Gastroesophageal sphincter (tissue), 4 donors: Measurements from ENCODE around the gene ZSCAN21. TPM values are rescaled to one million over a fixed set of nuclear protein-coding genes. Genes with fewer than 3 reads are reported as not detected.
"Not testable (repeated sequence)": the region's sequence is repeated elsewhere in the genome, so short reads cannot be mapped to it uniquely, and the experiment has no call there.

Experiments
- ATAC-seq: fragments of 150-250 bp; one replicate; pipeline ENCODE4 v1.9.1; 2016; ENCODE audit warnings: mild to moderate bottlenecking, moderate library complexity
- H3K27ac ChIP-seq, 4 donors: fragments of 200-600 bp; sonication (generic) in 3 of 4; 1 replicate in 3 of 4; 2 replicates in 1 of 4; pipeline ENCODE4 v1.5.1; 2016 to 2019
- H3K27me3 ChIP-seq: fragments of 200-600 bp; sonication (generic); one replicate; pipeline ENCODE4 v1.5.1; 2019
- H3K36me3 ChIP-seq, 2 donors: fragments of 200-600 bp; sonication (generic); one replicate each; pipeline ENCODE4 v1.5.1; 2019; ENCODE audit warnings: control low read depth in 1 of 2
- H3K4me1 ChIP-seq, 3 donors: fragments of 200-600 bp; sonication (generic); 1 replicate in 2 of 3; 2 replicates in 1 of 3; pipeline ENCODE4 v1.5.1; 2016 to 2019; ENCODE audit warnings: control low read depth in 2 of 3
- H3K4me3 ChIP-seq, 2 donors: fragments of 200-600 bp; sonication (generic); one replicate each; pipeline ENCODE4 v1.5.1; 2019; ENCODE audit warnings: mild to moderate bottlenecking in 1 of 2, moderate library complexity in 1 of 2
- H3K9me3 ChIP-seq, 3 donors: fragments of 200-600 bp; sonication (generic); one replicate each; pipeline ENCODE4 v1.5.1; 2017 to 2019; ENCODE audit warnings: control low read depth in 2 of 3
- EP300 ChIP-seq: sonication (generic); formaldehyde crosslinking; IDR thresholded peaks from one replicate; pipeline ENCODE4 v1.6.1; 2017; ENCODE audit warnings: antibody characterized with exemption, mild to moderate bottlenecking
- POLR2A ChIP-seq, 2 donors: fragments of 450-650 bp; IDR thresholded peaks; one replicate each; pipeline ENCODE4 v1.6.1; 2017; ENCODE audit warnings: antibody characterized with exemption in 2 of 2, mild to moderate bottlenecking in 2 of 2, moderate library complexity in 1 of 2
- POLR2AphosphoS5 ChIP-seq: sonication (generic); formaldehyde crosslinking; IDR thresholded peaks from one replicate; pipeline ENCODE4 v1.6.1; 2017; ENCODE audit warnings: antibody characterized with exemption
- WGBS, 2 donors: methylation state at CpG; one replicate each; pipeline ENCODE4 v1.1.5; 2018; ENCODE audit warnings: low coverage in 1 of 2; 5-methylcytosine and 5-hydroxymethylcytosine counted together
- total RNA-seq, 4 donors: library from RNA; depleted of rRNA; stranded (reverse); fragments of >200 nt; gene quantifications; one replicate each; pipeline ENCODE4 v1.1.0, GENCODE V29; 2016
- TF ChIP-seq, protein P1 (sequence below), 4 experiments: fragments of 200-600 bp in 2 of 4; fragments of 450-650 bp in 2 of 4; sonication (generic) in 1 of 4; IDR thresholded peaks; one replicate each; pipeline ENCODE4 v1.5.1; 2017 to 2019; ENCODE audit warnings: antibody characterized with exemption in 4 of 4, mild to moderate bottlenecking in 2 of 4, moderate library complexity in 2 of 4

ZSCAN21 gene
- total RNA-seq, 4 donors from 2014 or later: 14.0 to 21.9 (median 20.9) TPM

DNA sequence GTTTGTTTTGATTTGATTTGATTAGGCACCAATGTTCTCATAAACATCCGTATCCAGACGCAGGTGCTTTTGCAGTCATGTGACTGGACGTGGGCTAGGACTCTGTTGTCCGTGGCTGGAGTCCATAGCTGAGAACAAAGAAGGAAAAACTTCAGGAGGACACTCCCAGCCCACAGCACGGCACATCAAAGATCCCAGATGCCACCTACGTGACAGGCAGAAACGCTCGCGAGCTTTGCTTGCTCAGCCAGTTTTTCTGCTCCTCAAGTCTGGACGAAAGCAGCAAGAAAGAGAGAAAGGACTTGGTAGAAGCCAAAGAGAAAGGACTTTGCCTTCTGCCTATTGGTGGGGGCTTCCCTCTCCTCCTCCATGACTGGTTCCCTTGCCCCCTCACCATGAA lies 41.0 kb upstream of the ZSCAN21 start:
- H3K4me1 ChIP-seq: no peaks in the 10 kb centered on the region
- no peaks in the 10 kb centered on the region for H3K27me3 ChIP-seq
- WGBS, 2 donors: 47 to 64% methylated on average over 6 to 9 of the region's 10 CpGs
- no peaks in the 10 kb centered on the region for H3K36me3 ChIP-seq
- no peak overlapping the region for H3K27ac ChIP-seq
- H3K4me3 ChIP-seq: no peak overlapping the region
- no peak for TF ChIP-seq EP300
- no peak for TF ChIP-seq POLR2AphosphoS5
- TF ChIP-seq, protein P1, sequence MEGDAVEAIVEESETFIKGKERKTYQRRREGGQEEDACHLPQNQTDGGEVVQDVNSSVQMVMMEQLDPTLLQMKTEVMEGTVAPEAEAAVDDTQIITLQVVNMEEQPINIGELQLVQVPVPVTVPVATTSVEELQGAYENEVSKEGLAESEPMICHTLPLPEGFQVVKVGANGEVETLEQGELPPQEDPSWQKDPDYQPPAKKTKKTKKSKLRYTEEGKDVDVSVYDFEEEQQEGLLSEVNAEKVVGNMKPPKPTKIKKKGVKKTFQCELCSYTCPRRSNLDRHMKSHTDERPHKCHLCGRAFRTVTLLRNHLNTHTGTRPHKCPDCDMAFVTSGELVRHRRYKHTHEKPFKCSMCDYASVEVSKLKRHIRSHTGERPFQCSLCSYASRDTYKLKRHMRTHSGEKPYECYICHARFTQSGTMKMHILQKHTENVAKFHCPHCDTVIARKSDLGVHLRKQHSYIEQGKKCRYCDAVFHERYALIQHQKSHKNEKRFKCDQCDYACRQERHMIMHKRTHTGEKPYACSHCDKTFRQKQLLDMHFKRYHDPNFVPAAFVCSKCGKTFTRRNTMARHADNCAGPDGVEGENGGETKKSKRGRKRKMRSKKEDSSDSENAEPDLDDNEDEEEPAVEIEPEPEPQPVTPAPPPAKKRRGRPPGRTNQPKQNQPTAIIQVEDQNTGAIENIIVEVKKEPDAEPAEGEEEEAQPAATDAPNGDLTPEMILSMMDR (IDR thresholded peaks at IDR 0.05): no peak
- TF ChIP-seq POLR2A (IDR thresholded peaks at IDR 0.05): no peak
- H3K9me3 ChIP-seq: no peaks in the 10 kb centered on the region
- ATAC-seq: no peak

DNA sequence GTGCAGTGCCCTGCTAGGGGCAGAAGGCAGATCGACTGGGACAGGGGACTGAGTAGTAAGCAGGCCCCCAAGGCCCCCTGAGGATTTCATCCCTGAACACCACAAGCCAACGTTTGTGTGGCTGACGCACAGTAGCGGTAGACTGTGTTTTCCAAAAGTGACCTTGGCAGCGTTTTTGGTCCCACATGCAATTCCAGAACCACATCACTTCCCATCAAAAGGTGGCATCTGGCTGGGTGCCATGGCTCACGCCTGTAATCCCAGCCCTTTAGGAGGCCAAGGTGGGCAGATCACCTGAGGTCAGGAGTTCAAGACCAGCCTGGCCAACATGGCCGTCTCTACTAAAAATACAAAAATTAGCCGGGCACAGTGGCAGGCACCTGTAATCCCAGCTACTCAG lies 39.6 kb upstream of the ZSCAN21 start:
- H3K27me3 ChIP-seq, H3K36me3 ChIP-seq, H3K27ac ChIP-seq, H3K4me1 ChIP-seq, ATAC-seq, H3K4me3 ChIP-seq, H3K9me3 ChIP-seq: not testable (repeated sequence)
- no CpG with 5 or more reads among the region's 8 CpGs for WGBS, 2 donors

DNA sequence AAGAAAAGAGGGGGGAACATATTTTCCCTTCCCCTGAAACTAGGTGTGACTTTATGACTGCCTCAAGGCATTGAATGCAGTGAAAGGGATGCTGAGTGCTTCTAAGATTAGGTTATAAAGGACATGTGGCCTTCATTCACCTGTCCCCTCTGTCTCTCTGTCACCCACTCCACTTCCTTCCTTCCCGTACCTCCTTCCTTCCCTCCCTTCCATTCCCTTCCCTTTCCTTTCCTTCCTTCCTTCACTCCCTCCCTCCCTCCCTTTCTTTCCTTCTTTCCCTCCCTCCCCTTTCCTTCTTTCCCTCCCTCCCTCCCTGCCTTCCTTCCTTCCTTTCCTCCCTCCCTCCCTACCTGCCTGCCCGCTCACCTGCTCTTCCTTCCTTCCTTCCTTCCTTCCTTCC lies 38.7 kb upstream of the ZSCAN21 start:
- TF ChIP-seq EP300: no peak
- no peak for TF ChIP-seq POLR2AphosphoS5
- no peak for TF ChIP-seq POLR2A (IDR thresholded peaks at IDR 0.05)
- TF ChIP-seq, protein P1 (IDR thresholded peaks at IDR 0.05): no peak
- ATAC-seq: no peak
- Histone ChIP-seq H3K36me3 (no peaks in the 10 kb centered on the region), H3K27me3 (no peaks in the 10 kb centered on the region), H3K4me3 (no peak overlapping the region), H3K9me3 (no peaks in the 10 kb centered on the region), H3K27ac (no peak overlapping the region), H3K4me1 (peaks cover 0 to 6% (median 4%) of the 10 kb centered on the region in 3 donors)
- WGBS, 2 donors: 43 to 52% methylated on average over 1 of the region's 2 CpGs

DNA sequence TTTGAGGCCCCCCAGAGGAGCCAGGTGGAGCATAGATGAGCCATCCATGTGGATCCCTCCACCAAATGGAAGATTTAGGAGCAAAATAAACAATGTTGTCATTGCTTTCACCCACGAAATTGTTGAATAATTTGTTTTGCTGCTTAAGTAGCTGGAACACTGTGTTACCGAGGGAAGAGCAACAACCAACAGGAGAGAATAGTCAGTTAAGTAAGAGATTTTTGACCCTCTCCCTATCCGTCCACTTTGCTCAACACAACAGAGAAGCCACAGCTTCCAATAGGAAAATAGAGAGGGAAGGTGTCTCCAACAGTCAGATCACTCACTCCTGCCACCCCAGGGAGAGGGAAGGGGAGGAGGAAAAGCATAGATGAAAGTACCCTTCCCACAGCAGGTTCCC lies 38.1 kb upstream of the ZSCAN21 start:
- Histone ChIP-seq H3K9me3 (no peaks in the 10 kb centered on the region), H3K4me1 (peaks cover 0 to 10% (median 4%) of the 10 kb centered on the region in 3 donors), H3K27me3 (no peaks in the 10 kb centered on the region), H3K4me3 (no peak overlapping the region), H3K36me3 (no peaks in the 10 kb centered on the region), H3K27ac (no peak overlapping the region)
- no peak for ATAC-seq
- WGBS, 2 donors: 27 to 41% methylated on average over 2 to 3 of the region's 3 CpGs
- TF ChIP-seq POLR2AphosphoS5 (no peak), EP300 (no peak), POLR2A (IDR thresholded peaks at IDR 0.05) (no peak)
- TF ChIP-seq, protein P1 (IDR thresholded peaks at IDR 0.05): no peak

DNA sequence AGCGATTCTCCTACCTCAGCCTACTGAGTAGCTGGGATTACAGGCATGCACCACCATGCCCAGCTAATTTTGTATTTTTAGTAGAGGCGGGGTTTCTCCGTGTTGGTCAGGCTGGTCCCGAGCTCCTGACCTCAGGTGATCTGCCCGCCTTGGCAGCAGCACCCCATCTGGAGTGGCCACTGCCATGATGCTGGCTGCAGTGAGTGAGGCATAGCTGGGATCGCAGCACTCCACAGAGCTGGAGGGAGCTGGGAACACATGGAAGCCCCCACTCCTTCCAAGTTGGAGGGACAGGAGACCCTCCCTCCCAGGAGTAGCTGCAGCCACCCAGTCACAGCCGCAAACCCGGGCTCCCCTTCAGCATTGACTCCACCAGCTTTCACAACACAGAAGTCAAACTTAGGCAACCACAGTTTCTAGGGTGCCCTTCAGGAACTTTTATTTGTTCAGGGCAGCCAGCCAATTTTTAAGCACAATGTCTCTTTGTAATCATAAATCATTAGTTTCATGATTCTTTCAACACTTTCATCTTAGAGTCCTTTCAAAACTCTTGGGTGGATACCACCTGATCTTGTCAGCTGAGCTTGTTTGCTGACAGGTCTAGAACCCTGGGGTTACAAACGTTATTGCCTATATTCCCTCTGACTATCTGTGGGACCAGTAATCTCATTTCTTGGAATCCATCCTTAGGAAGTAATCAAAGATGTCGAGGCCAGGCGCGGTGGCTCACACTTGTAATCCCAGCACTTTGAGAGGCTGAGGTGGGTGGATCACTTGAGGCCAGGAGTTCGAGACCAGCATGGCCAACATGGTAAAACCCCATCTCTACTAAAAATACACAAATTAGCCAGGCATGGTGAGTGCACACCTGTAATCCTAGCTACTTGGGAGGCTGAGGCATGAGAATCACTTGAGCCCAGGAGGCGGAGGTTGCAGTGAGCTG lies 36.9 kb upstream of the ZSCAN21 start:
- not testable (repeated sequence) for H3K27me3 ChIP-seq, H3K27ac ChIP-seq, ATAC-seq, H3K9me3 ChIP-seq, H3K36me3 ChIP-seq, H3K4me3 ChIP-seq
- peaks cover 0 to 22% (median 10%) of the 10 kb centered on the region in 3 donors for H3K4me1 ChIP-seq
- WGBS, 2 donors: 80 to 85% methylated on average over 3 to 8 of the region's 14 CpGs

DNA sequence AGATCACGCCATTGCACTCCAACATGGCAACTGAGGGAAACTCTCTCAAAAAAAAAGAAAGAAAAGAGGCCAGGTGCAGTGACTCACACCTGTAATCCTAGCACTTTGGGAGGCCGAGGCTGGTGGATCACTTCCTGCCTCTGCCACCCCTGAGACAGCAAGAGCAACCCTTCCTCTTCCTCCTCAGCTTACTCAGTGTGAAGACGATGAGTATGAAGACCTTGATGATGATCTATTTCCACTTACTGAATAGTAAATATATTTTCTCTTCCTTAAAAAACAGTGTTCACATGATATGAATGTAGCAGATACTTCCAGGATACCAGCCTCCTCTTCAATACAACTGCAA lies 36.3 kb upstream of the ZSCAN21 start:
- ATAC-seq: no peak
- H3K9me3 ChIP-seq: no peaks in the 10 kb centered on the region
- H3K36me3 ChIP-seq: no peaks in the 10 kb centered on the region
- no peak overlapping the region for H3K27ac ChIP-seq
- peaks cover 0 to 28% (median 10%) of the 10 kb centered on the region in 3 donors for H3K4me1 ChIP-seq
- TF ChIP-seq EP300: no peak
- TF ChIP-seq, protein P1 (IDR thresholded peaks at IDR 0.05): no peak
- TF ChIP-seq POLR2A (IDR thresholded peaks at IDR 0.05): no peak
- no peak for TF ChIP-seq POLR2AphosphoS5
- no peak overlapping the region for H3K4me3 ChIP-seq
- no peaks in the 10 kb centered on the region for H3K27me3 ChIP-seq
- 67 to 85% methylated on average over 3 of the region's 3 CpGs for WGBS, 2 donors
